Measurements from ENCODE around the gene SRP68.
"Not testable (repeated sequence)": the region's sequence is repeated elsewhere in the genome, so short reads cannot be mapped to it uniquely, and the experiment has no call there.

The SRP68 gene

GRCh38 chr17:76044475-76045007 is 27.8 kb downstream of the SRP68 start:
- not testable (repeated sequence) for DNase-seq

- DNase-seq, result not testable (repeated sequence)
Observed at GRCh38 chr17:76042868-76043267, 29.4 kb downstream of the SRP68 start.

- no peak for DNase-seq
Observed at GRCh38 chr17:76040376-76040775, 31.9 kb downstream of the SRP68 start.

GRCh38 chr17:76039121-76039520 is 33.2 kb downstream of the SRP68 start:
- no peak for DNase-seq

GRCh38 chr17:76038050-76038449 is 34.3 kb downstream of the SRP68 start:
- no peak for DNase-seq

GRCh38 chr17:76036497-76037261 is 35.6 kb downstream of the SRP68 start:
- DNase-seq, result no peak

- DNase-seq, result no peak
Observed at GRCh38 chr17:76034428-76035350, 37.6 kb downstream of the SRP68 start.

GRCh38 chr17:76033139-76033538 is 39.2 kb downstream of the SRP68 start:
- DNase-seq, result no peak

- no peak for DNase-seq
Observed at GRCh38 chr17:76032780-76033108, 39.6 kb downstream of the SRP68 start.

GRCh38 chr17:76032073-76032779 is 40.1 kb downstream of the SRP68 start:
- DNase-seq, result no peak

GRCh38 chr17:76027159-76027839 is 45.0 kb downstream of the SRP68 start, which contains the start of gene EVPL:
EVPL (minus strand) TSS chr17:76027306; CDS start chr17:76027198, 108 bp downstream.
- DNase-seq, result no peak

GRCh38 chr17:76026714-76027158 is 45.6 kb downstream of the SRP68 start:
- DNase-seq, result no peak

- no peak for DNase-seq
Observed at GRCh38 chr17:76025294-76025693, 47.0 kb downstream of the SRP68 start.

GRCh38 chr17:76024353-76024752 is 48.0 kb downstream of the SRP68 start:
- DNase-seq, result no peak

GRCh38 chr17:76023900-76024237 is 48.4 kb downstream of the SRP68 start:
- no peak for DNase-seq

- DNase-seq, result no peak
Observed at GRCh38 chr17:76022973-76023899, 49.1 kb downstream of the SRP68 start.

- DNase-seq, result no peak
Observed at GRCh38 chr17:76022285-76022684, 50.0 kb downstream of the SRP68 start.

- no peak for DNase-seq
Observed at GRCh38 chr17:76019833-76020467, 52.4 kb downstream of the SRP68 start.

GRCh38 chr17:76018801-76019200 is 53.5 kb downstream of the SRP68 start:
- DNase-seq, result no peak

- DNase-seq, result no peak
Observed at GRCh38 chr17:76018340-76018680, 54.0 kb downstream of the SRP68 start.
